GM21576 (cell line): ENCODE results near the gene ASB5.
"Not testable (repeated sequence)": the region's sequence is repeated elsewhere in the genome, so short reads cannot be mapped to it uniquely, and the experiment has no call there.

Experiments used
- ATAC-seq: cut with Tn5 transposase; IDR thresholded peaks from one replicate; pipeline ENCODE4 v1.9.1; 2021; ENCODE audit warnings: mild to moderate bottlenecking, moderate library complexity; ENCODE audit not compliant: unreplicated experiment

Gene ASB5

GRCh38 chr4:176268963-176269362, at the start of gene ASB5:
Gene ASB5, minus strand, starts transcription at chr4:176269222. Its CDS starts 114 bp downstream, at chr4:176269108.
- no peak for ATAC-seq

GRCh38 chr4:176313596-176314336, 44.7 kb upstream of the ASB5 start:
- no peak for ATAC-seq

- ATAC-seq, result no peak
Measured at GRCh38 chr4:176309772-176310171, 40.8 kb upstream of the ASB5 start.

- peak; percentile 99 for ATAC-seq
Measured at GRCh38 chr4:176309046-176309445, 40.0 kb upstream of the ASB5 start.

- ATAC-seq, result peak; percentile 67
Measured at GRCh38 chr4:176308441-176308840, 39.4 kb upstream of the ASB5 start.

GRCh38 chr4:176307666-176307930, 38.6 kb upstream of the ASB5 start:
- no peak for ATAC-seq

- ATAC-seq, result no peak
Measured at GRCh38 chr4:176306837-176307665, 38.0 kb upstream of the ASB5 start.

- ATAC-seq, result no peak
Measured at GRCh38 chr4:176303938-176304337, 34.9 kb upstream of the ASB5 start.

- no peak for ATAC-seq
Measured at GRCh38 chr4:176302283-176303275, 33.6 kb upstream of the ASB5 start.

GRCh38 chr4:176300565-176300964, 31.5 kb upstream of the ASB5 start:
- no peak for ATAC-seq

- no peak for ATAC-seq
Measured at GRCh38 chr4:176300036-176300435, 31.0 kb upstream of the ASB5 start.

- no peak for ATAC-seq
Measured at GRCh38 chr4:176298664-176299063, 29.6 kb upstream of the ASB5 start.

GRCh38 chr4:176295907-176296306, 26.9 kb upstream of the ASB5 start:
- not testable (repeated sequence) for ATAC-seq

- no peak for ATAC-seq
Measured at GRCh38 chr4:176293660-176294059, 24.6 kb upstream of the ASB5 start.

- ATAC-seq, result no peak
Measured at GRCh38 chr4:176292920-176293319, 23.9 kb upstream of the ASB5 start.

- ATAC-seq, result no peak
Measured at GRCh38 chr4:176291748-176292147, 22.7 kb upstream of the ASB5 start.

GRCh38 chr4:176290520-176290919, 21.5 kb upstream of the ASB5 start:
- ATAC-seq, result no peak

- no peak for ATAC-seq
Measured at GRCh38 chr4:176289561-176289960, 20.5 kb upstream of the ASB5 start.

- no peak for ATAC-seq
Measured at GRCh38 chr4:176288020-176288419, 19.0 kb upstream of the ASB5 start.

- ATAC-seq, result no peak
Measured at GRCh38 chr4:176287546-176287945, 18.5 kb upstream of the ASB5 start.

- no peak for ATAC-seq
Measured at GRCh38 chr4:176286728-176287127, 17.7 kb upstream of the ASB5 start.
